Stimulated activated CD8-positive, alpha-beta memory T cell treated with anti-CD3 and anti-CD28 coated beads, Interleukin-15, amount 100 ng/mL, for 4 hours (primary cell): ENCODE data around the gene FCER1G.

ENCODE experiments used
- DNase-seq, 2 donors: peaks; one replicate each; pipeline ENCODE4 v3.0.0-alpha.2; 2020; ENCODE audit warnings: low read depth in 2 of 2

FCER1G gene

DNA sequence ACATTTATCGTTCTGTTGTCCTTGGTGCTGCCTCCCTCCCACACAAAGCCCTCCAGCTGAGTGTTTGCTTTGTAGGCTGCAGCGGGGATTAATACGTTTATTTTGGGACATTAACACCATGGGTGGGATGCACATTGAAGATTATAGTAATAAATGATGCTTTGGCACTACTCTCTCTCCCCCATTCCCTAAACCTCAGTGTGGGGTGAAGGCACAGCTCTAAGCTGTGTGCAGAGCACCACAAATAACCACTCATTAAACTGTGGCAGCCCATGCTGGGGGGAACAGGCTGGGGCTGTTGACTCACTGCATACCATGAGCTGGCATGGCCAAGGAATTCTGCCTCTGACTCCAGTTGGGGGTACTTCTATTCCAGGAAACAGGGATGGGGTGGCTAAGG lies 51.1 kb downstream of the FCER1G start:
- no peak for DNase-seq

DNA sequence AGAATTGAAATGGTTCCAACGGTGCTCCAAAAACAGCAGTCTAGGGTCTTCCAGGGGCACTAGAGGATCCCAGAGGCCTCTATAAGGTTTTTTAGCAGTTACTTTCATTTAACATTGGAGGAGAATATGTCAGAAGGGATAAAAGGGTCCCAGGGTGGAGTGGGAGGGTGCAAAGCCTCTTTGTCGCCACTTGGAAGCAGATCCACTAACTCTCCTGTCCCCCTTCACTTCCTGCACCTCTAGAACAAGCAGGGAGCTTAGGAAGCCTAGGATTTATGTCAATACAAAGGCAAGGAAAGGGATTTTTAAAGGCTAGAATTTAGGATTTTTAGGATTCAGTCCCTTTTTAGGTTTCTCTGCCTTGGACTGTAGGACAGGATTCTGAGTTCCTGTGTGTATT lies 51.7 kb downstream of the FCER1G start:
- DNase-seq, result no peak

DNA sequence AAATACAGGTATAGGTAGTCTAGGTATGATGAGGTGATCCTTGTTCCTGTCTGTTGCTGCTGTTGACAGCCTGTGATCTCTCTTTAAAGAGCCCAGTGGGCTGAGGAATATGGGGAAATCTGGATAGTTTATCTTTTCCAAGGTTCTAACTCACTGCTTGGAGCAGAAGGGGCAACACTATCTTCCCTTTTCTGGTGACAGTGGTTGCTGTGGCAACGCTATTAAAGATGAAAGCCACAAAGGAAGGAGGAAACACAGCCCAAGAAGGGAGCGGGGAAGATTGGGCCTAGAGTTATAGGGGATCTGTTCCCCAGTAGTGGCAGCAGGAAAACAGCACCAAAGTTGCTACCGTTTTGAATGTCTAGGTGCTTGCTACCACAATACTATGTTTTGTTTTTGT lies 52.2 kb downstream of the FCER1G start:
- no peak for DNase-seq
